B cell (primary cell): Measurements from ENCODE around the gene BMP7.

Experiments
- CTCF ChIP-seq: fragments of 200-600 bp; IDR thresholded peaks from one replicate; pipeline ENCODE4 v1.8.0; 2022; ENCODE audit warnings: antibody characterized with exemption, mild to moderate bottlenecking
- EZH2 ChIP-seq: IDR thresholded peaks from 2 replicates; pipeline ENCODE4 v1.6.1; 2012; ENCODE audit warnings: borderline replicate concordance, low read depth, mild to moderate bottlenecking, moderate library complexity, low read length; ENCODE audit not compliant: insufficient read depth, poor library complexity, severe bottlenecking

DNA sequence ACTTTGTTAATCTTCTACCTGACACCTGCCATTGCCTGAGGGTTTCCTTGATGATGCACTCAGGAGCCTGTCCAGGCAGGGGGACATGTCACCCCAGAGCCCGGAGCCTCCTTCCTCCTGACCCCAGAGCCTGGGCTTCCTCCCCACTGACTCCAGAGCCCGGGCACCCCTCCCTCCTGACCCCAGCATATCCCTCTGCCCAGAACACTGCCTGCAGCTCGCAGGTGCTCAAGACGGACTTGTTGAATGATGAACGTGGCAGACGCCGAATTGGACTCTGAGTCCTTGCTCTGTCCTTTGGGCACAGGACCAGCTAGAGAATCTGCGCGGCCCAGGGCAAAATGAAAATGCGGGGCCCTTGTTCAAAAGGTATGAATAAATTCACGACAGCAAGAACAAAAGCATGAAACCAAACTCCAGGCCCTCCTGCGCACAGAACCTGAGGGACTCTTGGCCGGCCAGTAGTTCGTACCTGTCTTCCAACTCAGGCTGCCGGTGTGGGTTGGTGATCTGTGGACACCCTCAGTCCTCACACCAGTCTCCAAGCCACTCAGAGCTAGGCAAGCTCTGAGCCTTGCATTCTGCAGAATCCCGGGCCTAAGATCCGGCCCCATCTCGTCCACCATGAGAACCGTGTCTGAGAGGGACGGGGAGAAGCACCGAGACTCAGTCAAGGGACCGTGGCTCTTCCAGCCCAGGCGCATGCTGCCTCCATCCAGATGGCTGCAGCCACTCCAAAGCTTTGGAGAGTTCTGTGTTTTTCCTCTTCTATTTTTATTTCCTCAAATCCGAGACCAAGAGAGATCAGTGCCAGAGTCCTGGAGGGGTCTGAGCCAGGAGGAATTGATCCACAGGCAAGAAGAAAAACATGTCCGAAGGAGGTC lies 104.7 kb downstream of the BMP7 start:
- TF ChIP-seq CTCF (no peak), EZH2 (no peak)
